NCI-H2107 (cell line): ENCODE results near the gene PPP3R2.
A peak's percentile ranks its signal among the peaks of the same experiment; 100 is the strongest.
"Not testable (repeated sequence)": the region's sequence is repeated elsewhere in the genome, so short reads cannot be mapped to it uniquely, and the experiment has no call there.

Source experiments
- DNase-seq: peaks from one replicate; lab custom pipeline; 2025; lab: John Stamatoyannopoulos, UW

The PPP3R2 gene

DNA sequence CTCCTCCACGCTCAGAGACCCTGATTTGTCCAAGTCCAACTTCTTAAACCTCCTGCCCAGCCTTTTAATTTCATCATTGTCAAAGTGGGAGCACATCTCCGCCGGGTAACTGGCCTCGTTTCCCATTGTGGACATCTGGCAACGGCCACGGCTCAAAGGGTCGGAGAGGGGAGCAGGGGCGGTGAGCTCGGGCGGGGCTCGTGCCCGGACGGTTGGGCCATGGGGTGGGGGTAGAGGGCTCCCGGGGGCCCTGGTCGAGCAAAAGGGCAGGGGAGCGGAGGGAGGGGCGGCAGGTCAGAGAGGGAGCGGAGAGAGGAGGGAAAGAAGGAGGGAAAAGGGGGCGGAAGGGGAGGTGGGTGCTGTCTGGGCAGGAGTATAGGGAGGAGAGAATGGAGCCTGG is at the start of gene PPP3R2:
Gene PPP3R2 (minus strand): TSS at position 174 of the 400 bp plus-strand sequence. CDS start 48 bp downstream, at position 126.
- no peak for DNase-seq

- DNase-seq, result no peak
These were observed 45.3 kb upstream of the PPP3R2 start for GRCh38 chr9:101639785-101640665.

- DNase-seq, result no peak
These were observed 44.5 kb upstream of the PPP3R2 start for GRCh38 chr9:101639311-101639710.

DNA sequence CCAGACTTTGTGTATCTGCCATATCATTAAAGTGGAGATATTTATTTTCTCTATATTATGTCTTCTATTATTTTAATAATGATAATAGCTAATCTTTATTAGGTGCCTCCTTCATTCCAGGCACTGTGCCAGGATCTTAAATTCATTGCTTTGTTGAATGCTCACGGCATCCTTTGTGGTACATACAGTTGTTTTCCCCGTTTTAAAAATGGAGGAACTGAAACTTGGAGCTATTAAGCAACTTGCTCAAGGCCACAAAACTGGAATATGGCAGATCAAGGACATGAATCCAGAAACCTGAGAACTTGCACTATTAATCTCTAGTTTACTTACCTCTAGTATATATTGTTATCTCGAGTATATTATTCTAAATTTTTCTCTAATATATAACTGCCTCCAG is 41.5 kb upstream of the PPP3R2 start:
- DNase-seq, result no peak

DNA sequence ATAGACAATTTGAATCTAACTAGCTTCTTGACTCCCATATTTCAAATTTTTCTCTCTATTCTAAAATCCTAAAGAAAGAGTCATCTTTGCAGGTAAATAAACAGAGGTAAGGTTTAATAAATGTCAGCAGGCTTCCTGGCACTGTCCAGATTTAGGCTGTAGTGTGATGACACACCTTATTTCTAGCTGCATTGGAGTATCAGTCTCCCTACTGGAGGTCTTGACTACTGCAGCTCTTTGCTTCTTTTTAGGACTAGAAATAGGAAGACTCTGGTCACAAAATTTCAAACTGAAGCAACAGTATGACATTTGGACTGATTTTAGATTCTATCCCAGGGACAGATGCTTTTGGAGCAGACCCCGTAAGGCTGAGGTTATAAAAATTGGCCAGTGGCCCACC is 40.7 kb upstream of the PPP3R2 start:
- no peak for DNase-seq

GRCh38 chr9:101634741-101635409 is 40.1 kb upstream of the PPP3R2 start:
- no peak for DNase-seq

DNA sequence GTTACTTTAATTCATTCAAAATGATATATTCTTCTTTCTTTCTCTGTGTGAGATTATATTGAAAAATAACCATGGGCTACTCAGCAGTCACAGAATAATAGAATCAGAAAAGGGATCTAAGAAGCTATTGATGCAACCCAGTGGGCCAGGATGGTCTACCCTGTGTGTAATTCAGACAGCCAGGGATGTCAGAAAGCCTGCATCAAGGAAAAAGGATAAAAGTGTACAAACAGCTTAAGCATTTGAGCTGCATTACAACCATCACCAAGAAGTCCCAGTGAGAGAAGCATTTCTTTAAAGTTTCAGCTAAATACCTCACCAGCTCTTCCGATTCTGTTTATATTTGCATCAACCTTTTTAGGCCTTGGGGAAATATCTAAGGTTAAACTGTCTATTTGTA is 37.8 kb upstream of the PPP3R2 start:
- no peak for DNase-seq

GRCh38 chr9:101631892-101632291 is 37.1 kb upstream of the PPP3R2 start:
- no peak for DNase-seq

DNA sequence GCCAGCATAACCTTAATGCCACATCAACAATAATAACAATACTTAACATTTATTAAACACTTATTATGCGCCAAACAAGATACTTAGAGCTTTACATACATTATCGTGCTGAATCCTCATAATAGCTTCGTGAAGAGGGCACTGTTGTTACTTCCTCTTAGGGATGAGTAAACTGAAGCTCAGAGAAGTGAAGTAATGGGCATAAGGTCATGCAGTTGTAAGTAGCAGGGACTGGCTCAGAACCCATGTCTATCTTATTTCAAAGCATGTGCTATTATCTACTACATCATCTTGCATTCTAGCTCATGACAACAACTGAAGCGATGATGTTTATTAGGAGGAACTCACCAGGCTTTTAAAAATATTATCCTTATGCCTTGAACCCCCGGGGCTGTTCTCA is 34.9 kb upstream of the PPP3R2 start:
- no peak for DNase-seq

DNA sequence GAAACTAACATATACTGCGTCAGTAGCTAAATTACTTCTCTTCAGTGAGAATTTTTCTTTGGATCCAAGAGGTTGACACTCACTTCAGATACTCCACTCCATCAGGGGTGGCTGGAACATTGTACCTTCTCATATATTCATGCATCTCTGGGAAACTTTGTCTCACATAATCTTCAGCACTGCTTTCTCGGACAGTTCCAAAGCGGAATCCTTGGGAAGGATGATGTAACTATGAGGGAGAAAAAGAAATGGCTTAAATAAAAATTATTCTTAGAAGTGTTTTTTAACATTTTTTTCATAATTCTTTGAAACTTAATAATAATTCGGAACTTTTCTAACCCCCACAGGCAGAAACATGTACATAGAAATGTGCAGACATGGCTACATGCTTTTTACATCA is 33.4 kb upstream of the PPP3R2 start:
- no peak for DNase-seq

DNA sequence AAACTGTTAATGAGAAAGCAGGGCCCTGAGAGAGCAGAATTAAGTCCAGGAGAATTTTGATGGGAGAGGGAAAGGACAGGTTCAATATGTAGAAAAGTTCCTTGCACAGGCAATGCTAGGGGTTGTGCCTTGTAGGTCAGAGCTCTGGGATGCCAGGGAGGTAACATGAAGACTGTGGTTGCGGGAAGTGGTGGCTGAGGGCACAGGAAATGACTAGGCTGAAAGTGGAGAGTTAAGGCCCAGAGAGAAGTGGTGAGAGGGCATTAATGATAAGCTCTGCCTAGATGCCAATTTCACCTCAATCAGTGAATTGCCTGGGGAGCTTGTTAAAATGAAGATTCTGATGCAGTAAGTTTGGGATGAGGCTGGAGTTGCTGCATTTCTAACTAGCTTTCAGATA is 31.5 kb upstream of the PPP3R2 start:
- DNase-seq, result no peak

DNA sequence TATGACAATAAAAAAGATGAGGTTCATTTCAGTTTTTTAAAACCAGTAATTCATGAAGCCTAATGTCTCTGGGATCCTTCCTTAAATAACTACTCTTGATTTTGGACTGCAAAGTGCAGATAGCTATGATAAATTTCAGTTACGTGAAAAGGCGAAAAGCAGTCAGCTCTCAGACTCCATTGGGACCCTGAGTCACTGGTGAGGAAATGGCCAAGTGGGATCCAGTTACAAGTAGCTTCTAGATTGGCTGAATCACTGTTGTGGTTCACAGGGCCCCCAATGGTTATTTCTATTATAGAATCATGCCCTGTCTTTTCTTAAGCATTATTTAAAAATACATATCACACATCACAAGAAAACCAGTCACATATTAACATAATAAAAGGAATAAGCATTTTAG is 31.1 kb upstream of the PPP3R2 start:
- DNase-seq, result no peak

- DNase-seq, result no peak
These were observed 25.7 kb upstream of the PPP3R2 start for GRCh38 chr9:101620452-101620851.

GRCh38 chr9:101618698-101619097 is 23.9 kb upstream of the PPP3R2 start:
- DNase-seq, result no peak

- no peak for DNase-seq
These were observed 10.8 kb upstream of the PPP3R2 start for GRCh38 chr9:101605547-101605946.

DNA sequence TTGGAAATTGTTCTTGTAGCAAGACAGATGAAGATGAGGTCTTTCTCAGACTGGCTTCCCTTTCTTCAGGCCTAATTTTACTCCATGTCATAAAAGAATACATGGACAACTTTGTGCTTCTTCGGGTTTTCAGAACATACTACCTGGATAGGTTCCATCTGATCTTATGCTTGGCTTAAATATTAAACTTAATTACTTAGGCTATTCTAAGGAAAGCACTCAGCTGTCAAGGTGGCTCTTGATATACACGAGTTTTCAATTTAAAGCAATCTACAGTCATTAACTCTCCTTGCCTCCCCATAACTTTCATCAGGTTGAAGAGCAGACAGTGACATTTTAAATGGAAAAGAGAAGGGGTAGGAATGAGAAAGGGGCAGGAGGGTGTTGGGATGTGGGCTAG is 9.5 kb upstream of the PPP3R2 start:
- DNase-seq, result no peak

DNA sequence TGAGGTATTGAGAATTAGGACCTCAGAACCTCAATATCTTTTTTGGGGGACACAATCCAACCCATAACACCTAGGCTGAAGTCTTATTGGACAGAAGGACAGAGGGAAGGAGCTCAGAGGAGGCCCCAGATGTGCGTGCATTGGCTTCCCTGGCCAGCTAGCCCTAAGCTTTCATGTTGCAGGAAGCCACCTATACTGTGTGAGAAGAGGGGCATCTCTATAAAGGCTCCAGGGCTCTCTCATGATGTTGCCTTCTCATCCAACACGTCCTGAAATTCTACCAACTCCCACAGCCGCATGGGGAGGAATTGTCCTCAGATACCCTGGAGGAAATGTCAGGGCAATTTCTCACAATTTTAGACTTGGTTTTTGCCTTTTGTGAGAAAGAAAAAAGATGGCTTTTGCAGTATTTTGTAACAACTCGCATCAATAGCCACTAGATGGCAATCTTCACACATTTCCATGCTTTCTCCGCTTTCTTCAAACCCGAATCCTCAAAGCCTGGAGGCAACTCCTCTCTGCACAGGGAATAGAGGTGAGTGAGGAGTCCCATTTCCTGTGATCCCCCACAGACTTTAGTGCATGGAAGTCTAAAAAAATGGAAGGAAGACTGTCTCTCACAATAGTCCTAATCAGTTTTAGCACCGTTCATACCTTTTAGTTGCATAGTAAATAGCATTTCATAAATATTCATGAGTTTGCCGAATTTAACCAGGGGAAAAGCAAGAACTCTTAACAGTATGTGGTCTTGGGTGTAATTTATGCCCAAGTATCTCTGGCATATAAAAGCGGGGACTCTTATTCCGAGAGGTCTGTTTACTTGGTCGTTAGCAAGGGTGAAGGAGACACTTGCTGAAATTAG is 7.4 kb upstream of the PPP3R2 start:
- DNase-seq, result peak; percentile 61

DNA sequence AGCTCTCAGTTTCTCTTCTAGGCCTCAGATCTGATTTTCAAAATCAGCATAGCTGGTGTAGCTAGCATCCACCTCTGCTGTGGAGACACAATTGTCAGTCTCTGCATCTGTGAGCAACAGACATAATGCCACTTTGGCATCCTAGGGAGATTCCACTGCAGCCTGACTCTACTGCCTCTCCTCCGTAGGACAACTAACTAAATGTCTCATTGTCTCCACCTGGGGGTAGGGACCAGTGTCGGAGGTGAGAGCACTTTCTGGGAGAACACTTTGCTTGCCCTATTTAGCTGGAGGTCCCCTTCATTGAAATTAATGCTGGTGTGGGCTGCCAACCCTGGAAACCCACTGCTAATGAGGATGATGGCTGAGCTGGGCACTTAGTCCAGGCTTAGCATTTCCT is 1.4 kb downstream of the PPP3R2 start:
- DNase-seq, result no peak

GRCh38 chr9:101592788-101593187 is 2.0 kb downstream of the PPP3R2 start:
- no peak for DNase-seq

DNA sequence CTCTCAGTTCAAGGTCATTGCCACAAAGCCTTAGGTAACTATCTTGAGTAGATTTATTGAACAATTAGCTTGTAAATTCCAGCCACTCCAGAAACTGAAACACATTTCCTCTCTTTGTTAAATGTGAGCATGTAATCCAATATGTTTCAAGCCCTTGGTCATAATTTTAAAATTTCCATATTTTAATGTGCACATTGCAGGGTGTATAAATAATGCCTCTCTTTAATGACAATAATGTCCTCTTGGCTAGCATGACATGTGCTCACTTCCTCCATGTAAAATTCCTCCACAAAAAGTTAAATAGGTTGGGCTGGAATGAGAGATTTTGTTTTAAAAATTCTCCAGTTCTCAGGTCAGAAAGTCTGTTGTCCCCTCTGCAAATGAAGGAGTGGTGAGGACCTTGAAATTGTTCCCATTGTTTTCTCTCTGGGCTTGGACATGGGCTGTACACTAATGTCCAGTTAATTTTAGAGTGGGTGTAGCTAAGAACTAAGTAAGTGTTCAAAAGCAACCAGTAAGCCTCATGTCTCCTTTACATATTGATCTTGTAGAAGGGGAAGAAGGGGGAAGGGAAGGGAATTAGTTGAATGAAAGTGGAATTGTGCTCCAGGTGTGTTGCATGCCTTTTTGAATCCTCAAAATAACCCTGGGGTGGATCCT is 2.9 kb downstream of the PPP3R2 start:
- DNase-seq, result no peak

- no peak for DNase-seq
These were observed 3.9 kb downstream of the PPP3R2 start for GRCh38 chr9:101590901-101591300.

GRCh38 chr9:101590074-101590473 is 4.7 kb downstream of the PPP3R2 start:
- DNase-seq, result not testable (repeated sequence)
